Large intestine (tissue), 3 donors: ENCODE measurements around the gene RAD18. TPM values are rescaled to one million over a fixed set of nuclear protein-coding genes. Genes with fewer than 3 reads are reported as not detected.
A peak's percentile ranks its signal among the peaks of the same experiment; 100 is the strongest.

ENCODE experiments used
- DNase-seq, 2 donors: peaks; one replicate each; pipeline versions ENCODE4 v3.0.0 to v3.0.0-alpha.2; 2013
- H3K27ac ChIP-seq: one replicate; pipeline ENCODE4 v1.5.1; 2013; ENCODE audit warnings: low read length
- H3K27me3 ChIP-seq: 2 replicates; pipeline ENCODE4 v1.6.1; 2013; ENCODE audit warnings: low read length; ENCODE audit not compliant: control insufficient read depth, insufficient read depth
- H3K36me3 ChIP-seq: 2 replicates; pipeline ENCODE4 v1.6.1; 2013; ENCODE audit warnings: low read length; ENCODE audit not compliant: control insufficient read depth, insufficient read depth
- H3K4me1 ChIP-seq: one replicate; pipeline ENCODE4 v1.6.1; 2013; ENCODE audit warnings: low read length; ENCODE audit not compliant: control insufficient read depth, insufficient read depth
- H3K4me3 ChIP-seq: one replicate; pipeline ENCODE4 v1.5.1; 2013; ENCODE audit warnings: low read length
- H3K9me3 ChIP-seq: one replicate; pipeline ENCODE4 v1.6.1; 2013; ENCODE audit warnings: mild to moderate bottlenecking, low read depth, low read length, moderate library complexity; ENCODE audit not compliant: control insufficient read depth
- WGBS: methylation state at CpG from one replicate; pipeline ENCODE4 v1.1.5; 2013; ENCODE audit warnings: low lambda C conversion rate; ENCODE audit not compliant: insufficient coverage; 5-methylcytosine and 5-hydroxymethylcytosine counted together
- polyA plus RNA-seq: library from polyadenylated mRNA; unstranded; fragments of 120-200 nt; gene quantifications from one replicate; pipeline ENCODE4 v1.2.1, GENCODE V29; 2013

The RAD18 gene
- polyA plus RNA-seq, 1 donor = 8.2 TPM

DNA sequence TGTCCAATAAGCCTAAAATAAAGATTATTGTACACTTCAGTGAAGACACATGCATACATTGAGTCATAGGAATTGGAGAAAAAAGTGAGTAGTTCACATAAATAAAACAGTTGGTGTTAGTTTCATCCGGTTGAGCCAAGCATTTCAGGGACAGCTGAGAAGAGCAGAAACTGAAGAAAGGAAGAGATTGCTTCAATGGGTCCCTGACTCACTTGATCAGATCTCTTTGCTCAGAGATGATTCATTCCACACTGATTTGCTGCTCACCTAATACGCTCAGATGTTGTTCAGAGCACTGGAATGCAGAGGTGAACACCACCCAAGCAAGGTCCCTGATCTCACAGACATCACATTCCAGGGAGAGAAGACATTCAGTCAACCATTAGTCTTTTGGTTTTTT lies 93.7 kb downstream of the RAD18 start:
- no peak overlapping the region for H3K27ac ChIP-seq

DNA sequence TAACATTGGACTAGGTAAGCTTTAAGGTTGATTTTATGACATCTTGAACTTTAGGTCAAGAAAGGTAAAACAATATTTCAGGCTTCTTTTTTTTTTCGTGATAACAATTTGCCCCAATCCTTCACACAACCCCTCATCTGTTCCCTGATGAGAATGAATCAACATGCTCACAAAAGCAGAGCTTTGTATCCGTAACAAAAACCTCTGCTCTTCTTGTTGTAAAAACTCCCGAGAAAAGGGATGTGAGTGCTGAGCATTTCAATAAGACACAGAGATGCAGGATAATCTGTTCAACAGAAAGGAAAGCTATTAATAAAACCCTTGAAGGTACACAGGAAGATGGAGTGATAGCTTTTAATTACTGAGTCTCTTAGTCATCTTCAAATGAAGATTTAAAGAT lies 94.3 kb downstream of the RAD18 start:
- no peaks in the 10 kb centered on the region for H3K9me3 ChIP-seq
- 80% methylated on average over 1 of the region's 3 CpGs for WGBS
- peaks cover 7% of the 10 kb centered on the region for H3K4me1 ChIP-seq
- H3K27me3 ChIP-seq = no peaks in the 10 kb centered on the region
- no peaks in the 10 kb centered on the region for H3K36me3 ChIP-seq
- DNase-seq = no peak
- H3K27ac ChIP-seq = no peak overlapping the region
- no peak overlapping the region for H3K4me3 ChIP-seq

More for the DNA sequence above, 93.7 kb downstream of the RAD18 start:
- H3K4me3 ChIP-seq = no peak overlapping the region
- H3K4me1 ChIP-seq = peaks cover 7% of the 10 kb centered on the region
- peak in 1 of 2 donors; percentile 8 for DNase-seq
- WGBS = 80% methylated on average over 1 of the region's 2 CpGs
- H3K9me3 ChIP-seq = no peaks in the 10 kb centered on the region
- no peaks in the 10 kb centered on the region for H3K27me3 ChIP-seq
- H3K36me3 ChIP-seq = no peaks in the 10 kb centered on the region

DNA sequence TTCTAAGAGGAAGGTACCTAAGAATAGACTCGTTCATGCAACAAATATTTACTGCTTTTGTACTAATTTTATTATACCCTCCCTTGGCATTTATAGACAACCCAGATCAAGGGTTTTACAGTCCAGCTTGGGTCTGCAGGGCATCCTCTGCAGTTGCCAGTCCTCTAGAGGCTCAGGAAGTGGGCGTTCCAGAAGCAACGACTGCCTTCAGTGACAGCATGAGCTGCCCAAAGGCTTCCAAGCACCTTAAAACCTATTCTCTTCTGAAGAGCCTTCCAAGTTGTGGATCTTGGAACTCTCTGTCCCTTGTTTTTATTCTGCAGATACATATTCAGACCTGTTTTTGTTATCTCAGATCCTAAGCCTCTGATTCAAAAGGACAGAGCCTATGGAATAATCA lies 95.6 kb downstream of the RAD18 start:
- Histone ChIP-seq H3K9me3 (no peaks in the 10 kb centered on the region), H3K27ac (no peak overlapping the region), H3K36me3 (no peaks in the 10 kb centered on the region), H3K27me3 (no peaks in the 10 kb centered on the region), H3K4me1 (peaks cover 5% of the 10 kb centered on the region), H3K4me3 (no peak overlapping the region)
- no peak for DNase-seq
- no CpG with 5 or more reads among the region's 3 CpGs for WGBS

GRCh38 chr3:8865697-8866096 lies 97.6 kb downstream of the RAD18 start:
- H3K4me3 ChIP-seq = no peak overlapping the region
- no peak overlapping the region for H3K27ac ChIP-seq
- no peaks in the 10 kb centered on the region for H3K9me3 ChIP-seq
- H3K27me3 ChIP-seq = no peaks in the 10 kb centered on the region
- H3K4me1 ChIP-seq = no peaks in the 10 kb centered on the region
- WGBS = no CpG with 5 or more reads among the region's 4 CpGs
- DNase-seq = no peak
- no peaks in the 10 kb centered on the region for H3K36me3 ChIP-seq

DNA sequence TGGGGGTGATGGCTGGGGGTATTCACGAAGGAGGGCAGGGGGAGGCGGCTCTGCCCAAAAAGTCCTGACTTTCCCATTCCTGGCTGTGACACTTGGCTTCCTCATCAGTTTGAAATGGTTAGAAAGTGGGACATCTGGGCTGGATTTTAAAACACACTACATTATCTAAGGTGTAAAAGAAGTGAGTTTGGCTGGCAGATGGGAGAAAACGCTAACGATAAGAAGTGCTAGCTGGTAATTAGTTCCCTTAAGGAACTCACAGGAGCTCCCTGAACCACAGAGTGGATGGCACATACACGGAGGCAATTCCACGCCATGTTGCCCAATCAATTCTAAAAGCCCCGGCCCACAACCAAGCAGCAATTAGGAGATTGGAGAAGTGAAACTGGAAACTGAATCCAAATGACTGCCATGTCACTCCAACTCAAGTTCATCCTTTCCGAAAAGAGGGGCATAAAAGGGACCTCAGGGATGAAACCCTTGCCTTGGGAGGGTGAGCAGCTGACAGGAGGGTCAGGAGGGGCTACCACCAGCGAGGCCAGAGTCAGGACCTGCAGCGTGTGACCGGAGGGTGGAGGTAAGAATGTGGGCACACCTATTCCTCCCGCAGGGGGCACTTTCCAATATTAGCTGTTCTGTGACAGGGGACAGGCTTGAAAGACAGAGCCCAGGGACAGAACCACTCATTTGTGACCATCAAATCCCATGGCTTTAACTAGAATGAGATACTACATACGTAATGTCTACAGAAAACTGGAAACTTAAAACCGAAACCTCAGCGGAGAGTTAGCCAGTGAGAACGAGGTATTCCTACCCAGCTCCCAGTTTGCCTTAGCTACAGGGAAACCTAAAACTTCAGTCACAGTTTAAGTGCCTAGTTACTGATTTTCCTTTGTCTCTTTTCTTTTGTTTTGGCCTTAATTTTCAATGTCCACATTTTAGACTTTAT lies 98.6 kb downstream of the RAD18 start:
- H3K4me3 ChIP-seq = no peak overlapping the region
- whole genome bisulfite sequencing = 80% methylated on average over 1 of the region's 16 CpGs
- DNase-seq = no peak

DNA sequence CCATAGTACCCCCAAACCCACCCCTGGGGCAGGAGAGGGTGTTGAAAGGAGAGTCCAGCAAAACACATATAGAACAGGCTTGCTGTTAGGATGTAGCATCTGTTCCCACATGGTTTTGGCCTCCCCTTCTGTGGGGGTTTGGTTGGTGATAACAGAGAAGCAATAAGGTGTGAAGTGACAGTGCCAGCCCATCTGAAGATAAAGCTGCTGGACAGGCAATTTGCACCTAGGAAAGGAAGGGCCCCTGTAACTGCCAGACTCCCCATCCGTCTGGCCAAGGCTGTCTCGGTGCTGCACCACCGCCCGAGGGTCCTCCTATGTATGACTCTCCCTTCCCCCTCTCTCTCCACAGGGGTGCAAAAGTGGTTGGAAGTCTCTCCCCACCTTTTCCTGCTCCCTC lies 99.4 kb downstream of the RAD18 start:
- Histone ChIP-seq H3K4me3 (no peak overlapping the region), H3K27ac (no peak overlapping the region), H3K9me3 (no peaks in the 10 kb centered on the region), H3K36me3 (no peaks in the 10 kb centered on the region), H3K27me3 (no peaks in the 10 kb centered on the region), H3K4me1 (peaks cover 3% of the 10 kb centered on the region)
- DNase-seq = no peak
- no CpG with 5 or more reads among the region's 4 CpGs for WGBS

More for the DNA sequence above, 98.6 kb downstream of the RAD18 start:
- Histone ChIP-seq H3K9me3 (no peaks in the 10 kb centered on the region), H3K4me1 (peaks cover 3% of the 10 kb centered on the region), H3K36me3 (no peaks in the 10 kb centered on the region), H3K27ac (no peak overlapping the region), H3K27me3 (no peaks in the 10 kb centered on the region)

DNA sequence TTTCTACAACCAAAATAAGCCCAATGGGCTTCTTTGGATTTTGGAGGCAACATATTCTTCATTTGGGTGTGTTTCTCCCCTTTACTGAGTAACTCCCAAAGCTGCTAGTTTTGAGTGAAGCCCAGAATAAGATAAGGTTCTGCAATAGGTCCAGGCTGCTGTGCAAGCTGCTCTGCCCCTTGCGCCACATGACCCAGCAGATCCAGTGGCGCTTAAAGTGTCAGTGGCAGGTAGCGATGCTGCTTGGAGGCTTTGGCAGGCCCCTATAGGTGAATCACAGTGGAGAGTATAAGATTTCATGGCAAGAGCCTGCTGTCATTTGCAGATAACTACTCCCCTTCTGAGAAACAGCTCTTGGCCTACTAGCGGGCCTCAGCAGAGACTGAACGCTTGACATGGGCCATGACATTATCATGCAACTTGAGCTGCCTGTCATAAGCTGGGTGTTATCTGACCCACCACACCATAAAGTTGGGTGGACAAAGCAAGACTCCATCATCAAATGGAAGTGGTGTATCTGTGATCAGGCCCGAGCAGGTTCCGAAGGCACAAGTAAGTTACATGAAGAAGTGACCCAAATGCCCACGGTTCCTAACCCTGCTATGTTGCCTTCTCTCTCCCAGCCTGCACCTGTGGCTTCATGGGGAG lies 105.4 kb downstream of the RAD18 start:
- no peak for DNase-seq
- Histone ChIP-seq H3K9me3 (no peaks in the 10 kb centered on the region), H3K36me3 (no peaks in the 10 kb centered on the region), H3K27me3 (no peaks in the 10 kb centered on the region), H3K4me3 (no peak overlapping the region), H3K4me1 (peaks cover 3% of the 10 kb centered on the region), H3K27ac (no peak overlapping the region)
- 100% methylated on average over 1 of the region's 8 CpGs for WGBS

- no peaks in the 10 kb centered on the region for H3K36me3 ChIP-seq
- H3K9me3 ChIP-seq = no peaks in the 10 kb centered on the region
- no peaks in the 10 kb centered on the region for H3K27me3 ChIP-seq
- peaks cover 3% of the 10 kb centered on the region for H3K4me1 ChIP-seq
- WGBS = no CpG with 5 or more reads among the region's 1 CpG
- no peak for DNase-seq
- no peak overlapping the region for H3K4me3 ChIP-seq
- H3K27ac ChIP-seq = no peak overlapping the region
Observed at GRCh38 chr3:8856721-8857120, 106.6 kb downstream of the RAD18 start.

- Histone ChIP-seq H3K36me3 (no peaks in the 10 kb centered on the region), H3K27me3 (no peaks in the 10 kb centered on the region), H3K4me3 (no peak overlapping the region), H3K9me3 (no peaks in the 10 kb centered on the region), H3K4me1 (peaks cover 3% of the 10 kb centered on the region), H3K27ac (no peak overlapping the region)
- WGBS = 100% methylated on average over 1 of the region's 10 CpGs
- no peak for DNase-seq
Observed at GRCh38 chr3:8856071-8856470, 107.2 kb downstream of the RAD18 start.

DNA sequence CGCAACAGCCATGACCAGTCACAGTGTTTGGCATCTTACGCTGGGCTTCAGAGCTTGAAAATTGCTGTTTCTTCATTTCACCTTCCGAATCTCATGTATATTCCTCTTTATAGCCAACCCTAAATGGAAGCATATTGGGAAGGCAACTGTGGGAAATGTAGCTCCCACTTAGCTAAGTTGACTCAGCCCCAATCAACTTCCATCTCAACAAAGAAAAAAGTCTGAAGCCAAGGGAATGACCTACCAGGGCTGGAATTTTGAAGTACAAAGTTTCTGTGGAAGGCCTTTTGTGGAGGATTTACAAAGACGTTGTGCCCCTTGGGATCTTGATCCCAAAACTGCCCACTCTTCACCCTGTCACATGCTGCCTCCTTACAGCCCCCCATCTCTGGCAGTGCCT lies 108.6 kb downstream of the RAD18 start:
- Histone ChIP-seq H3K4me1 (no peaks in the 10 kb centered on the region), H3K36me3 (no peaks in the 10 kb centered on the region), H3K27ac (no peak overlapping the region), H3K4me3 (no peak overlapping the region), H3K27me3 (no peaks in the 10 kb centered on the region), H3K9me3 (no peaks in the 10 kb centered on the region)
- WGBS = no CpG with 5 or more reads among the region's 4 CpGs
- DNase-seq = no peak
